Astrocyte (in vitro differentiated cells and primary cell): Measurements from ENCODE around the gene RGL1.

ENCODE experiments used
- CTCF ChIP-seq: IDR thresholded peaks from 2 replicates; pipeline ENCODE4 v1.5.1; 2011; ENCODE audit warnings: low read depth, mild to moderate bottlenecking, inconsistent platforms, low read length, moderate library complexity; ENCODE audit not compliant: insufficient read depth
- EZH2 ChIP-seq: IDR thresholded peaks from 2 replicates; pipeline ENCODE4 v1.6.1; 2012; ENCODE audit warnings: mild to moderate bottlenecking, low read length, inconsistent platforms; ENCODE audit not compliant: insufficient read depth

- TF ChIP-seq EZH2 (no peak), CTCF (no peak)
Observed at GRCh38 chr1:183821309-183821888, 16.5 kb downstream of the RGL1 start.
